Measurements from ENCODE around the gene NR1H4. TPM values are rescaled to one million over a fixed set of nuclear protein-coding genes. Genes with fewer than 3 reads are reported as not detected.

NR1H4 gene
- total and polyA plus RNA-seq, 2 of the 8 experiments (the other 6 are each of a cell fraction or from before 2014, with no cell fraction given) = not detected

DNA sequence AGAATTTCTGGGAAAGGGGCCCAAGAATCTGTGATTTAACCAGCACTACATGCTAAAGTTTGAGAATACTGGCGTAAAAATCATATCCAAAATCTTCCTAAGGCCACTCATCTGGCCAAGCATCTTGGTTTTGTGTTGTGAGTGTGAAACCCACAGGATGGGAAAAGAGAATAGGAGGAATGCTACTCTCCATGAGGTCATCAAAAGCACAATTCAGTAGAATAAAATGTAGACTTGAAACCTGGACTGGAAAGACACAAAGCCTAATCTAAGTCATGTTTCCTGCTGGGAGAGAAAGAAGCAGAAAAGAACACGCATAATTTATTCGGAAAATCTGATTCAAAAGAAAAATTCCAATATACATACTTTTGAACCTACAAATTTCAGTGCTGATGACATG, 42.3 kb downstream of the NR1H4 start:
- H2BK5ac ChIP-seq (ENCODE audit: low read depth, low read length) = no peak overlapping the region
- no peak overlapping the region for H3K56ac ChIP-seq (replicated peaks; ENCODE audit: insufficient read length, low read depth, low read length)
- 91% methylated on average over 3 of the region's 3 CpGs; no CpG with 5 or more reads in 1 of the 2 experiments for WGBS, 2 experiments (ENCODE audit: extremely low coverage in 1 of 2, insufficient coverage in 1 of 2, insufficient read length in 1 of 2, insufficient replicate concordance in 2 of 2, low coverage in 1 of 2, low lambda C conversion rate in 2 of 2, missing lambda C conversion rate in 1 of 2)
- H3K4me2 ChIP-seq (ENCODE audit: insufficient read depth in 1 of 2, low read depth in 2 of 2, low read length in 2 of 2) = no peak overlapping the region
- no peak overlapping the region for H2AFZ ChIP-seq (ENCODE audit: low read length)
- no peak overlapping the region for H2BK12ac ChIP-seq (ENCODE audit: low read depth, low read length)
- H3K79me1 ChIP-seq (ENCODE audit: low read depth, low read length) = no peaks in the 10 kb centered on the region
- no peak for DNase-seq (ENCODE audit: low read depth in 1 of 2, low spot score in 2 of 2)
- no peaks in the 10 kb centered on the region for H3K79me2 ChIP-seq (ENCODE audit: control insufficient read depth in 1 of 2, insufficient read depth in 2 of 2, low read length in 2 of 2)
- no peak for FAIRE-seq
- H4K8ac ChIP-seq (ENCODE audit: extremely low read depth, insufficient read depth, low read length) = no peak overlapping the region
- H4K5ac ChIP-seq (ENCODE audit: insufficient read length, low read depth, low read length) = no peak overlapping the region
- no peaks in the 10 kb centered on the region for H3K4me1 ChIP-seq (replicated peaks in 1 of 4; ENCODE audit: control insufficient read depth in 3 of 4, insufficient read depth in 4 of 4, low read length in 3 of 4)
- no peaks in the 10 kb centered on the region for H3K36me3 ChIP-seq (ENCODE audit: control insufficient read depth in 2 of 4, insufficient read depth in 4 of 4, low read length in 3 of 4)
- H3K23ac ChIP-seq (ENCODE audit: insufficient read length) = no peak overlapping the region
- H3K23me2 ChIP-seq (ENCODE audit: low read depth, low read length) = no peaks in the 10 kb centered on the region
- H2AK5ac ChIP-seq (ENCODE audit: low read depth, low read length) = no peak overlapping the region
- ChIA-PET POLR2A (ENCODE audit: partially characterized antibody) (no interaction called here), CTCF (ENCODE audit: partially characterized antibody) (no interaction called here)
- H3K27ac ChIP-seq (ENCODE audit: low read depth, low read length) = no peak overlapping the region
- no peak overlapping the region for H3K4ac ChIP-seq (replicated peaks; ENCODE audit: insufficient read length, low read depth, low read length)
- H3K4me3 ChIP-seq (ENCODE audit: extremely low read depth in 1 of 4, insufficient read depth in 2 of 4, low read depth in 3 of 4, low read length in 4 of 4) = no peak overlapping the region
- no peak overlapping the region for H3K18ac ChIP-seq (ENCODE audit: extremely low read depth, low read length)
- H3K27me3 ChIP-seq (replicated peaks in 1 of 4; ENCODE audit: control insufficient read depth in 3 of 4, extremely low read depth in 1 of 4, insufficient read depth in 3 of 4, low read length in 3 of 4) = no peaks in the 10 kb centered on the region
- no peak overlapping the region for H2BK20ac ChIP-seq (ENCODE audit: low read length)
- no peak overlapping the region for H3K14ac ChIP-seq (ENCODE audit: insufficient read length)
- H2BK15ac ChIP-seq (ENCODE audit: low read length) = no peak overlapping the region
- no peak overlapping the region for H3K9ac ChIP-seq (replicated peaks in 1 of 4; ENCODE audit: extremely low read depth in 1 of 4, low read depth in 3 of 4, low read length in 3 of 4)
- H4K20me1 ChIP-seq (replicated peaks in 1 of 2; ENCODE audit: control insufficient read depth in 1 of 2, insufficient read depth in 2 of 2, low read length in 2 of 2) = no peaks in the 10 kb centered on the region
- H2BK120ac ChIP-seq (replicated peaks; ENCODE audit: low read depth, low read length) = no peak overlapping the region
- no peak overlapping the region for H4K91ac ChIP-seq (replicated peaks; ENCODE audit: insufficient read length, low read length)
- no peaks in the 10 kb centered on the region for H3K9me3 ChIP-seq (ENCODE audit: insufficient read depth in 2 of 2, low read depth in 1 of 2, low read length in 1 of 2)
- TF ChIP-seq RBBP5 (IDR thresholded peaks at IDR 0.05; ENCODE audit: borderline replicate concordance, low read depth, low read length) (no peak), SRF (IDR thresholded peaks at IDR 0.05; ENCODE audit: low read depth, low read length) (no peak), CTCF (IDR thresholded peaks at IDR 0.05; ENCODE audit: control extremely low read depth in 1 of 3, insufficient read depth in 1 of 3, low read depth in 1 of 3, low read length in 3 of 3) (no peak), NRF1 (IDR thresholded peaks at IDR 0.05; ENCODE audit: low read depth, low read length) (no peak)

Measured in H1 (cell line).